Measurements from ENCODE around the gene MEIS3.
"Not testable (repeated sequence)": the region's sequence is repeated elsewhere in the genome, so short reads cannot be mapped to it uniquely, and the experiment has no call there.

The MEIS3 gene

DNA sequence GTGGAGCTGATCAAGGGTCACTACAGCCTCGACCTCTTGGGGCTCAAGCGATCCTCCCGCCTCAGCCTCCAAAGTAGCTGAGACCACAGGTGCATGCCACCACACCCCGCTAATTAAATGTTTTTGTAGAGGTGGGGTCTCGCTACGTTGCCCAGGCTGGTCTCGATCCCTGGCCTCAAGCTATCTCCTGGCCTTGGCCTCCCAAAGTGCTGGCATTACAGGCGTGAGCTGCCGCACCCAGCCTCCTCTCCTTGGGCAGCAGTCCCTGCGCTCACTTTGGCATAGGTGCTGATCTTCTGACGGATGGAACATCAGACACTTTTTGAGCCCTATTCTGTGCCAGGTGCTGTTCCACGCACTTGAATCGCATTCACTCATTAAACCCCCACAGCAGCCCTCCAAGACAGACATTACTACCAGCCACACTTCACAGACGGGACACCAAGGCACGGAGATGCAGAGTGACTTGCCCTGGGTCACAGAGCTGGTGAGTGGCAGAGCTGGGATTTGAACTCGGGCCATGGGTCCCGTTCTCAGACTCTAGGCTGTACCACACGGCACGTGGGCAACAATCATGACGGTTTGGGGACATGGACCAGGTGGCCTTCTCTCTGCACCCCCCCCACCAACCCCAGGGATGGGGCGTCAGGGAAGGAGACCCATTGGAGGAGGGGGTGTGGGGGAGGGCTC is 3.2 kb downstream of the MEIS3 start:
- no peak for DNase-seq (ENCODE audit: low spot score)

DNA sequence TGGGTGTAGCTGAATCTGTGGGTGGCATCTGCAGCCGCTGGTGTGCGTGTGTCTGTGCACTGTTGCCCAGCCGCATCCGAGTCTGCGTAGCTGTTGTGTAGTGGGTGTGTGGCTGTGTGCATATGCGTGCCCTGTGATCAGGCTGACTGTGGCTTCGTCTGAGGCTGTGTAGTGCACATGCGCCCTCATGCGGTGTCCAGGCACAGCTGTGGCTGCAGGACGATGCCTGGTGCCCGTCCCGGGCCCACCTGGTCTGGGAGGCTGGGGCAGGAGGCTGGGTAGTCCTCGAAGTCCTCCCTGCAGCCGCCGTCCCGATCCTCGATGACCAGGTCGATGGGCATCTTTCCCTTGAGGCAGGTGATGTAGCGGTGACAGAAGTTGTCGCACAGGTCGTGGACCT is 4.9 kb downstream of the MEIS3 start:
- no peak for DNase-seq (ENCODE audit: low spot score)

DNA sequence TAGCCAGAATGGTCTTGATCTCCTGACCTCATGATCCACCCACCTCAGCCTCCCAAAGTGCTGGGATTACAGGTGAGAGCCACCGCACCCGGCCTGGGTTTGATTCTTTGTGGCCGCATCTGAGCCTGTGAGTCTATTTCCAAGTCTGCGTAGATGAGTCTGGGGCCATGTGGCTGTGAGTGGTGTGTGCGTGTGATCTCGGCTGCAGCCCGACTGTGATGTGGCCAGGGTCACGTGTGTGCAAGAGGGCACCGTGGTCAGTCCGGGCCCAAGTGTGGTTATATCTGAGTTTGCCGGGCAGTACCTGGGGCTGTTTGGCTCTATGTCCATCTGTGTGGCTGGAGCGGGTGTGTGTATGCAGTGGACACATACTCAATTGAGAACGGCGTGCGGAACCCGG is 5.4 kb downstream of the MEIS3 start:
- no peak for DNase-seq (ENCODE audit: low spot score)

DNA sequence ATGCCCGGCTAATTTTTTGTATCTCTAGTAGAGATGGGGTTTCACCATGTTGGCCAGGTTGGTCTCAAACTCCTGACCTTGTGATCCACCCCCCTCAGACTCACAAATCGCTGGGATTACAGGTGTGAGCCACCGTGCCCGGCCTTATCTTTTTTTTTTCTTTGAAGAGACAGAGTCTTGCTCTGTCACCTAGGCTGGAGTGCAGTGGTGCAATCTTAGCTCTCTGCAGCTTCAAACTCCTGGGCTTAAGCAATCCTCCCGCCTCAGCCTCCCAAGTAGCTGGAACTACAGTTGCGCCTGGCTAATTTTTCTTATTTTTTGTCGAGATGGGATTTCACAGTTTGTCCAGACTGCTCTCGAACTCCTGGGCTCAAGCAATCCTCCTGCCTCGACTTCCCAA is 7.6 kb downstream of the MEIS3 start:
- DNase-seq (ENCODE audit: low spot score), result not testable (repeated sequence)

DNA sequence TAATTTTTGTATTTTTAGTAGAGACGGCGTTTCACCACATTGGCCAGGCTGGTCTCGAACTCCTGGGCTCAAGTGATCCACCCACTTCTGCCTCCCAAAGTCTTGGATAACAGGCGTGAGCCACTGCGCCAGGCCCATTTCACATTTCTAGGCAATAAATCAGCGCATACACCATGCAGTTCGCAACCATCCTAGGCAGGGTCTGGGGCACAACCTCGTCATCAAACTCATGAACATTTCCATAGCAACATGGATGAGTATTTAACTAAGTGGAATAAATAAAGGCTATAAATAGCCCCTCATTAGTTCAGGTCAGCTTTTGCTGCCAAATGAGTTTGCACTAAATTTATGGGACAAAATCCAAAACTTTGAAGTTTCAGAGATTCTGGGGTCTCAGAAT is 8.2 kb downstream of the MEIS3 start:
- no peak for DNase-seq (ENCODE audit: low spot score)

DNA sequence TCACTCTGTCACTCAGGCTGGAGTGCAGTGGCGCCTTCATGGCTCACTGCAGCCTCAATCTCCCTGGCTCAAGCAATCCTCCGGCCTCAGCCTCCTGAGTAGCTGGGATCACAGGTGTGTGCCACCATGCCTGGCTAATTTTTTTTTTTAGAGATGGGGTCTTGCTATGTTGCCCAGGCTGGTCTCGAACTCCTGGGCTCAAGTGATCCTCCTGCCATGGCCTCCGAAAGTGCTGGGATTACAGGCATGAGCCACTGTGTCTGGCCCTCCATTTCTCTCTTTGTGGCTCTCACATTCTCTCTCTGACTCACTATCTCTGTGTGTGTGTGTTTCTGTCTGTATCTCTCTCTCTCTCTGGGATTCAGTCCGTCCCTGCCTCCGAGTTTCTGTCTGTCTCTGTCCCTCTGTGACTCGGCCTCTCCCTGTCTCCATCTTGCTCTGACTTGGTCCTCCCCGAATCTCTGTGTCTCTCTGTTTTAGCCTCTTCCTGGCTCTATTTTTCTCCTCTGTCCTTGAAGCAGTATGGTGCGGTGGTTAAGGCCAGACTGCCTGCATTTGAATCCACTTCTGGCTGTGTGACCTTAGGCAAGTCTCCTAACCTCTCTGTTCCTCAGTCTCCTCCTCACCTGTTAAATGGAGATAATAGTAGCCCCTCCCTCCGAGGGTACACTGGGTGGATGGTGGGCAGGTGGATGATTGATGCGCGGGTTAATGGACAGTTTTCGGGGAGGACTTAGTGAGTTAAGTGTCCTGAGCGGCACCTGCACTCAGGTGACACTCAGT is 11.0 kb downstream of the MEIS3 start:
- no peak for DNase-seq (ENCODE audit: low spot score)

DNA sequence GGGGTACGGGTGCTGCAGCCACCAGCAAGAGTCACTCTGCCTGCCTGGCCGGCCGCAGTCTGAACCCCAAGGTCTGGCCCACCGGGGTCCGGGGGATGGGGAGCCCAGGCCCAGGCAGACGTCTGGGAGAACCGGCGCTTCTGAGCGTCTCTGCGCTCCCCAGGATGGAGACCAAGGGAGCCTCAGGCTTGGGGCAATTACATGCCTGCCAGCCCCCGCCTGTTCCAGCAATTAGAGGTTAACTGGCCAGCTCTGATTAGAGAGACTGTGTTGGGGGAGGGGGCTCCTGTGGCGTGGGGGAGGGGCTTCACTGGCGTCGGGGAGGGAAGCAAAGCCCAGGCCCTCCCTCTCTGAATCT is 11.9 kb downstream of the MEIS3 start:
- no peak for DNase-seq (ENCODE audit: low spot score)

DNA sequence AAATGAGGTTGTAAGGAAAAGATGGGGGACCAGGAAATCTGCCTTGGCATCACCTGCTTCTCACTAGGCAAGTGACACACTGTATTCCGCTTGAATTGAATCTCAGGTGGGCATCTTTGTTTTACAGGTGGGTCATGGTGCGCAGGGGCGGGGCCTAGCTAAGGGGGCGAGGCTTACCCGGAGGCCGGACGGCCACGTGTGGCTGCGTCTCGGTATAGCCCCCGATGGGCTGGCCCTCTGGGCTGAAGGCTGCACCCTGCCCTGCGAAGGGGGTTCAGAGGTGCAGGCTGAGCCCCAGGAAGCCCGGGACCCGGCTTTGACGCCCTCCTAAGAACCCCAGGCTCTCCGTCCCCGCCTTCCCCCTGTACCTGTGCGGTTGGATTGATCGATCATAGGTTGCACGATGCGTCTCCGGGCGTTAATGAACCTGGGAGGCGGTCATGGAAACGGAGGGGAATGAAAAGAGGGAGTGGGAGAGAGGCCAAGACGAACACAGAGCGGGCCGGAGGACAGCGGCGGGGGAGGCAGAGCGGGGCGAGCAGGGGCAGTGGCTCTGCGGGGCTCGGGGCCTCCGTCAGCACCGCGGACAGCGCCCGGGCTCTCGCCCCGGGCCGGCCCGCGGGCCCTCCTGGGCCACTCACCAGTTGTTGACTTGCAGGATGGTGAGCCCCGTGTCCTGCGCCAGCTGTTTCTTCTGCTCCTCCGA is 12.5 kb downstream of the MEIS3 start:
- no peak for DNase-seq (ENCODE audit: low spot score)

DNA sequence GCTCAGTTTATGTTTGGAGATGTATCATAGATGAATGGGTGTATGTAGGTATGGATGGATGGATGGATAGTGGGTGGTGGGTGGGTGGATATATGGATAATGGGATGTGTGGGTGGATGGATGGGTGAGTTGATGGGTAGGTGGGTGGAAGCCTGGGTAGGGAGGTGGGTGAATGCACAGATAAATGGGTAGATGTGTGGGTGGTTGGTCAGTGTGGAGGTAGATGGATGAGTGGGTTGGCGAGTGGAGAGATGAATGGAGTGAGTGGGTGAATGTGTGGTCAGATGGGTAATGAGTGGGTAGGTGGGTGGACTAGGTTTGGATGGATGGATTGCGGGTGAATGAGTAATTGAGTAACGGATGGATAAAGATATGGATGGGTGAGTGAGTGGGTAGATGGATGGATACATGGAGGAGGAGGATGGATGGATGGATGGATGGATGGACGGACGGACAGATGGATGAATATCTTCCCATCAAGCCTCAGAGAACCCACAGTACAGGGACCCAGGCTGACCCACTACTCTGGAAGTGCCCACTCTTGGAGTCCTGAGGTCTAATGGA is 13.4 kb downstream of the MEIS3 start:
- DNase-seq (ENCODE audit: low spot score), result no peak

DNA sequence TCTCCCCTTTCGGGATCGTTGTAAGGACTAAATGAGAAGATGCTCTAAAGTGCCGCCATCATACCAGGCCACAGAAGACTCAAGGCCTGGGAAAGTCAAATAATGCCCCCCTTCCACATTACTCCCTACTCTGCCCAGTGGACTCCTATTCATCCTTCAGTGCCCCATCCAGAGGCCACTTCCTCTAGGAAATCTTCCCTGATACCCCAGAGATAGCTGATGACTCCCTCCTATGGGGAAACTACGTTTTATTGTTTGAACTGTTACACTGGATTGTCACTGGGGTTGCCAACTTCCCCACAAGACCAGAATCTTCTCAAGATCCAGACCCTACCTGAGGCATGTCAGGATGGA is 14.2 kb downstream of the MEIS3 start:
- DNase-seq (ENCODE audit: low spot score), result no peak

DNA sequence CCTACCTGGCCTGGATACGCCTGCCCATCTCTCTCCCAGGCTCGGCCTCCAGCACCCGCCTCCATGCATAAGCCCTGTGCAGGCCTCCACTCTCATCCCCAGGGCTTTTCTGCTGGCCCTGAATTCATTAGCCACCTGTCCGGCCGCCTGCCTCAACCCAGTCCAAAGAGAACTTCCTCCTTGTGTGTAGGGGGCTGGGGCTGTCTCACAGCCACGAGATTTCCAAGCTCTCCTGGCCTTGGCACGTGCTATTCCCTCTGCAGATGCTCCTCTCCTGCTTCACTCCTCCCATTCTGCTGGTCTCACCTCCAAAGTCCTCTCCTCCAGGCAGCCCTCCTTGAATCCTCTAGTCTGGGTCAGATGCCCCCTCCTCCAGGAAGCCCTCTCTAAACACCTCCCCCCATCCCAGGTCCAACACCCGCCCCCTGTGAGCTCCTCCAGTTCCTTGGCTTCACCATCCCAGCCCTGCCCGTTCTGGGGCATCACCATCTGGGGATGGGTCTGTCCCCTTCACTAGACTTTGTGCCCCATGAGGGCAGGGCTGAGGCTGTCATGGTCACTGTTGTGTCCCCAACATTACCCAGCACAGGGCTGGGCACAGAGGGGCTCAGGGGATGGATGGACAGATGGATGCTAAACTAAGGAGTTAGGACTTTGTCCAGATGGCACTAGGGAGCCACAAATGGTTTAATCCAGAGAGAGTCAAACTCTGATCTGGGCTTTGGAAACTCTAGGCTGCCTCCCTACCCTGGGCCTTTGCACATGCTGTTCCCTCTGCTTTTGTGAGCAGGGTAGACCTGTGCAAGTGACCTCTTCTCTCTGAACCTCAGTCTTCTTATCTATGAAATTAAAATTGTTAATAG is 14.8 kb downstream of the MEIS3 start:
- no peak for DNase-seq (ENCODE audit: low spot score)

DNA sequence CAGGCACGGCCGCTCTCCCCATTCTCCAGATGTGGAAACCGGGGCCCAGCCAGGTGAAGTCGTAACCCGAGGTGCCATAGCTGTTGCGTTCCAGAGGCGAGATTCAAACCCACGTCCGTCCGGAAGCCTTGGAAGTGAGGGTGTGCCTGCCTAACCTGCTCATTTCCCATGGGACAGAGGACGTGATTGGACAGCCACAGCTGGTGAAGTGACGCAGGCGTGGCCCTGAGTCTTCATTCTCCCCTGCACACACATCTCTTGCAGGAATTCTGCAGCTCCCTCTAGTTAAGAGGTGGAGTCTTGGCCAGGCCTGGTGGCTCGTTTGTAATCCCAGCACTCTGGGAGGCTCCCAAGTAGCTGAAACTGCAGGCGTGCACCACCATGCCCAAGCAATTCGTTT is 16.8 kb downstream of the MEIS3 start:
- no peak for DNase-seq (ENCODE audit: low spot score)

DNA sequence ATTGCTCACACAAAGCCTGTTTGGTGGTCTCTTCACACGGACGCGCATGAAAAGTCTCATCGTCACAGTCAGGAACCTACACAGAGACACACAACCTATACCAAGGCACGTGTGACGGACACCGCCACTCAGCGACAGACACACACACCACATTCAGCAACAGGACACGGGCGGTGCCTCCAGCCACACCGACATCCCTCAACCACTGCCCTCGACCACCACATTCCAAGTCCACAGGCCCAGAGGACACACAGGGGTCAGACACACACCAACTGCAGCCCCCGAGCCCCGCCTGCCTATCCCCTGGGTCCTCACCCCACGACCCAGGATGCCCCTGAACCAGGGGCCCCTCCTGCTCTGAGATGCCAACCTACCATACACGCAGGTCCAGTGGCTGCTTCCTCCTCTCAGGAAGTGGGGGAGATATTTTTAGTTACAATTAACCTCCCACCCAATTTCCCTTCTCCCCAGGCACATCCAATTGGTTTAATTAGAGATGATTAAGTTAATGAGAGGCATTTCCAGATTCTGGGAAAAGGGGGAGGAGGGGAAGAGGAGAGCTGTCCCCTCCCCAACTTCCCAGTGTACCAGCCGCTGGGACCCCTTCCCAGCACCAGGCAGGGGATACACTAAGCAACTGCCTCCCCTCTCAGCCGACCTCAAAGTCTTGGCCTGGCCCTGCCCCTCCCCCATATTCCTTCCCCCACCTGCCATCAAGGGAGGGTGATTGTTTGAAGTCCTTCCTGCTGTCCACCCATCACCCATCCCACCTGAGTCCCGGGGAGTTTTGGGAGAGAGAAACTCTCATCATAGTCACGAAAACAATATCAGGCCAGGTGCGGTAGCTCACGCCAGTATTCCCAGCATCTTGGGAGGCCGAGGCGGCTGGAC is 20.4 kb downstream of the MEIS3 start:
- DNase-seq (ENCODE audit: low spot score), result no peak

DNA sequence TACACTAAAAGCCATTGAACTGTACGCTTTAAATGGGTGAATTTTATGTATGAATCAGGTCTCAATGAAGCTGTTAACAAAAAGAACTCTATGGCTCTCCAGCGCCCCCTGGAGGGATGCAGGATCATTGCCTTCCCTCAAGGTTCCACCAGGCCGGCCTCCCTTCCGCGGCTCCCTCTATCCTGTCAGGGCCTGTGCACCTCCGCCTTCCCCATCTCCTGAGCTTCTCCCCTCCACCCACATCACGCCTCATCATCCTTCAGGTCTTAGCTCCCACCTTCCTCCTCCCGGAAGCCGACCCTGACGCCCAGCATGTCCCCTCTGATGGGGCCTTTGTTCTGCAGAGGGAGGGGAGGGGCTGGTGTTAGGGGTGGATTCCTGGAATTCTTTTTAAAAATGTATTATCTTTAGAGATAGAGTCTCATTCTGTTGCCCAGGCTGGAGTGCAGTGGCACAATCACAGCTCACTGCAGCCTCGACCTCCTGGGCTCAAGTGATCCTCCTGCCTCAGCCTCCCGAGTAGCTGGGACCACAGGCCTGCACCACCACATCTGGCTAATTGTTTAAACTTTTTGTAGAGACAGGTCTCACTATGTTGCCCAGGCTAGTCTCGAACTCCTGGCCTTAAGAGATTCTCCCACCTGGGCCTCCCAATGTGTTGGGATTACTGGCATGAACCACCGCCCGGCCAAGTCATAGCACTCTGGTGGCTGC is 27.7 kb downstream of the MEIS3 start:
- DNase-seq (ENCODE audit: low spot score), result peak; percentile 63

DNA sequence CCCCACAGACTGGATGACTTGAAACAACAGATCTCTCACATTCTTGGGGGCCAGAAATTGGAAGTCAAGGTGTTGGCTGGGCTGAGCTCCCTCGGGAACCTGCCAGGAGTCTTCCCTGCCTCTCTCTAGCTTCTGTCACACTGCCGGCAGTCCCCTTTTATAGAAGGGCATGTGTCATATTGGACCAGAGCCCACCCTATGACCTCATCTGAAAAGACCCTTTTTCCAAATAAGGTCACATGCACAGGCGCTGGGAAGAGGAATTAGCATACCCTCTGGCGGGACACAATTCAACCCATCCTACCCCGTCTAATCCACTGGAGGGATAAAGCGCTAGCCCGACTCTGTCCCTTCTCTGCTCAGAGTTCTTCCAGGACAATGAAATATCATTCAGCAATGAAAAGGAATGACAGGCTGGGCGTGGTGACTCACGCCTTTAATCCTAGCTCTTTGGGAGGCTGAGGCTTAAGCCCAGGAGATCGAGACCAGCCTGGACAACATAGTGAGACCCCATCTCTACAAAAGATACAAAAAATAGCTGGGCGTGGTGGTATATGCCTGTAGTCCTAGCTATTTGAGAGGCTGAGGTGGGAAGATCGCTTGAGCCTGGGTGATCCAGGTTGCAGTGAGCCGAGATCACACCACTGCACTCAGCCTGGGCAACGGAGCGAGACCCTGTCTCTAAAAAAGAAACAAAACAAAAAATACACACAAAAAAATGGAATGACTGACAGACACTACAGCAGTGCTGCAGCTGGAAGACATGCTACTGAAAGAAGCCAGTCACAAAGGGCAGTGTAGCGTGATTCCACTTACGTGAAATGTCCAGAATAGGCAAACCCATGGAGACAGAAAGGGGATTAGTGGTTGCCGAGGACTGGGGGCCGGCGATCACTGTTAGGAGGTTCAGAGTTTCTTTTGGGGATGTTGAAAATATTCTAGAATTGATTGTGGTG is 28.5 kb downstream of the MEIS3 start:
- no peak for DNase-seq (ENCODE audit: low spot score)

DNA sequence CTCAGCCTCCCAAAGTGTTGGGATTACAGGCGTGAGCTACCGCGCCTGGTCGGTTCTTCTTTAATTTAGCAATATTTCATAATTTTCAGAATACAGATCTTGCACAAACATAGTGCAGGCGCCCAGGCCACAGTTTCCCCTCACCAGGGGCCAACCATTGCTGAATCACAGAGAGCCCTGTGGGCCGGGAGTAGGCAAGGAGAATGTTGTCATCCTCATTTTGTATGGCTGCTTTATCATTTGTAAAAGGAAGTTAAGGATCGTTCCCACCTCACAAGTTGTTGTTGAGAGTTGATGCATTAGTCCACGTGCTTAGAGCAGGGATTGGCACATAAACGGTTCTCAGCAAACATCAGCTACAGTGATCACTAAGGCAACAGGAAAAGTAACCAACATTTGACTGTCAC is 30.2 kb downstream of the MEIS3 start:
- DNase-seq (ENCODE audit: low spot score), result no peak

DNA sequence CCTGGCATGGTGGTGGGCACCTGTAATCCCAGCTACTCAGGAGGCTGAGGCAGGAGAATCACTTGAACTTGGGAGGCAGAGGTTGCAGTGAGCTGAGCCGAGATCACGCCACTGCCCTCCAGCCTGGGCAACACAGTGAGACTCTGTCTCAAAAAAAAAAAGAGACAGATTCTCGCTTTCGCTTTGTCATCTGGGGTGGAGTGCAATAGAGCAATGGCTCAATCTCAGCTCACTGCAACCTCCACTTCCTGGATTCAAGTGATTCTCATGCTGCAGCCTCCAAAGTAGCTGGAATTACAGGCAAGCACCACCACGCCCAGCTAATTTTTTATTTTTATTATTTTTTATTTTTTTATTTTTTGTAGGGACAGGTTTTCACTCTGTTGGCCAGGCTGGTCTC is 30.6 kb downstream of the MEIS3 start:
- not testable (repeated sequence) for DNase-seq (ENCODE audit: low spot score)

DNA sequence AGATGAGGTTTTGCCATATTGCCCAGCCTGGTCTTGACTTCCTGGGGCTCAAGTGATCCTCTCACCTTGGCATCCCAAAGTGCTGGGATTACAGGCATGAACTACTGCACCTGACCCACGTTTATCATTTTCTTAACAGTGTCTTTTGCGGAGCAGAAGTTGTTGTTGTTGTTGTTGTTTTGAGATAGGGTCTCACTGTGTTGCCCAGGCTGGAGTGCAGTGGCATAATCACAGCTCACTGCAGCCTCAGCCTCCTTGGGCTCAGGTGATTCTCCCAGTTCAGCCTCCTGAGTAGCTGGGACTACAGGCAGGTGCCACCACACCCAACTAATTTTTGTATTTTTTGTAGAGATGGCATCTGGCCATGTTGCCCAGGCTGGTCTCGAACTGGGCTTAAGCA is 31.7 kb downstream of the MEIS3 start:
- not testable (repeated sequence) for DNase-seq (ENCODE audit: low spot score)

DNA sequence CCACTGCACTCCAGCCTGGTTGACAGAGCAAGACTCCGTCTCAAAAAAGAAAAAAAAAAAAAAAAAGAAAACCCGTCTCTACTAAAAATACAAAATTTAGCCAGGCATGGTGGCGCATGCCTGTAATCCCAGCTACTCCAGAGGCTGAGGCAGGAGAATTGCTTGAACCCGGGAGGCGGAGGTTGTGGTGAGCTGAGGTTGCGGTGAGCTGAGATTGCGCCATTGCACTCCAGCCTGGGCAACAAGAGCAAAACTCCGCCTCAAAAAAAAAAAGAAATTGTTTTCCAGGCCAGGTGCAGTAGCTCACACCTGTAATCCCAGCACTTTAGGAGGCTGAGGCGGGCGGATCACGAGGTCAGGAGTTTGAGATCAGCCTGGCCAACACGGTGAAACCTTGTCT is 32.7 kb downstream of the MEIS3 start:
- DNase-seq (ENCODE audit: low spot score), result not testable (repeated sequence)

All from pons (tissue), 1 donor.